ENCODE results near the gene SNRPA. TPM values are rescaled to one million over a fixed set of nuclear protein-coding genes. Genes with fewer than 3 reads are reported as not detected.

SNRPA gene
- total and polyA plus RNA-seq, 2 experiments from 2014 or later, result 25.1 to 86.9 TPM

- WGBS (ENCODE audit: low lambda C conversion rate, missing lambda C conversion rate), result 2% methylated on average over 28 of the region's 110 CpGs
- H3K4me3 ChIP-seq, result peak within 1 kb of the TSS; percentile 98
Measured at GRCh38 chr19:40798683-40799557, 47.9 kb downstream of the SNRPA start, which contains the start of gene EGLN2. TSS of gene EGLN2 (plus strand) at chr19:40799191. CDS start at chr19:40800573, 1,382 bp downstream.

GRCh38 chr19:40799558-40800338 lies 48.7 kb downstream of the SNRPA start:
- peak; percentile 66 for DNase-seq (ENCODE audit: low spot score)
- TF ChIP-seq EZH2phosphoT487 (IDR thresholded peaks at IDR 0.05; ENCODE audit: low read depth, severe bottlenecking, unreplicated experiment), result no peak
- no peak for TF ChIP-seq CTCF (IDR thresholded peaks at IDR 0.05; ENCODE audit: poor library complexity)
- no peak for TF ChIP-seq EZH2 (IDR thresholded peaks at IDR 0.05; ENCODE audit: borderline replicate concordance)
- no peak overlapping the region for H2AFZ ChIP-seq
- H4K20me1 ChIP-seq (ENCODE audit: insufficient read depth, poor library complexity, severe bottlenecking), result peaks cover 48% of the 10 kb centered on the region
- H3K4me1 ChIP-seq (ENCODE audit: insufficient read depth), result peaks cover 50% of the 10 kb centered on the region
- H3K27me3 ChIP-seq, result no peaks in the 10 kb centered on the region
- H3K4me3 ChIP-seq, result peak overlapping the region; percentile 98
- peak overlapping the region; percentile 89 for H3K27ac ChIP-seq
- H3K4me2 ChIP-seq, result peak overlapping the region; percentile 98
- no peaks in the 10 kb centered on the region for H3K9me3 ChIP-seq (ENCODE audit: low read depth)
- no peaks in the 10 kb centered on the region for H3K9me2 ChIP-seq (replicated peaks; ENCODE audit: insufficient read depth)
- 7% methylated on average over 15 of the region's 40 CpGs for WGBS (ENCODE audit: low lambda C conversion rate, missing lambda C conversion rate)
- peaks cover 56% of the 10 kb centered on the region for H3K79me2 ChIP-seq
- H3K36me3 ChIP-seq (replicated peaks; ENCODE audit: insufficient read depth, low read depth), result no peaks in the 10 kb centered on the region

More at GRCh38 chr19:40798683-40799557, 47.9 kb downstream of the SNRPA start, which contains the start of gene EGLN2:
- Histone ChIP-seq H3K4me2 (peak within 1 kb of the TSS; percentile 98), H4K20me1 (ENCODE audit: insufficient read depth, poor library complexity, severe bottlenecking) (peaks cover 40% of the 10 kb centered on the region), H2AFZ (peak within 1 kb of the TSS; percentile 46), H3K9me3 (ENCODE audit: low read depth) (no peaks in the 10 kb centered on the region), H3K9me2 (replicated peaks; ENCODE audit: insufficient read depth) (no peaks in the 10 kb centered on the region), H3K79me2 (peaks cover 48% of the 10 kb centered on the region), H3K27ac (peak within 1 kb of the TSS; percentile 90), H3K4me1 (ENCODE audit: insufficient read depth) (peaks cover 42% of the 10 kb centered on the region), H3K27me3 (no peaks in the 10 kb centered on the region), H3K36me3 (replicated peaks; ENCODE audit: insufficient read depth, low read depth) (no peaks in the 10 kb centered on the region)
- peak; percentile 100 for DNase-seq (ENCODE audit: low spot score)
- TF ChIP-seq CTCF (IDR thresholded peaks at IDR 0.05; ENCODE audit: poor library complexity) (no peak), EZH2 (IDR thresholded peaks at IDR 0.05; ENCODE audit: borderline replicate concordance) (no peak), EZH2phosphoT487 (IDR thresholded peaks at IDR 0.05; ENCODE audit: low read depth, severe bottlenecking, unreplicated experiment) (no peak)

GRCh38 chr19:40800339-40800996 lies 49.5 kb downstream of the SNRPA start:
- Histone ChIP-seq H3K27me3 (no peaks in the 10 kb centered on the region), H3K9me2 (replicated peaks; ENCODE audit: insufficient read depth) (no peaks in the 10 kb centered on the region), H3K4me1 (ENCODE audit: insufficient read depth) (peaks cover 58% of the 10 kb centered on the region), H3K79me2 (peaks cover 64% of the 10 kb centered on the region), H3K36me3 (replicated peaks; ENCODE audit: insufficient read depth, low read depth) (no peaks in the 10 kb centered on the region), H4K20me1 (ENCODE audit: insufficient read depth, poor library complexity, severe bottlenecking) (peaks cover 55% of the 10 kb centered on the region), H3K27ac (peak overlapping the region; percentile 89), H3K4me3 (peak overlapping the region; percentile 98), H2AFZ (no peak overlapping the region), H3K9me3 (ENCODE audit: low read depth) (no peaks in the 10 kb centered on the region), H3K4me2 (peak overlapping the region; percentile 98)
- no peak for TF ChIP-seq EZH2phosphoT487 (IDR thresholded peaks at IDR 0.05; ENCODE audit: low read depth, severe bottlenecking, unreplicated experiment)
- TF ChIP-seq EZH2 (IDR thresholded peaks at IDR 0.05; ENCODE audit: borderline replicate concordance), result no peak
- TF ChIP-seq CTCF (IDR thresholded peaks at IDR 0.05; ENCODE audit: poor library complexity), result no peak
- 83% methylated on average over 24 of the region's 27 CpGs for WGBS (ENCODE audit: low lambda C conversion rate, missing lambda C conversion rate)
- DNase-seq (ENCODE audit: low spot score), result no peak
